GM19395 (cell line): Measurements from ENCODE around the gene SERPINB11.
"Not testable (repeated sequence)": the region's sequence is repeated elsewhere in the genome, so short reads cannot be mapped to it uniquely, and the experiment has no call there.

Source experiments
- ATAC-seq: cut with Tn5 transposase; IDR thresholded peaks from one replicate; pipeline ENCODE4 v1.9.1; 2021; ENCODE audit warnings: mild to moderate bottlenecking, moderate library complexity; ENCODE audit not compliant: unreplicated experiment

SERPINB11 gene

DNA sequence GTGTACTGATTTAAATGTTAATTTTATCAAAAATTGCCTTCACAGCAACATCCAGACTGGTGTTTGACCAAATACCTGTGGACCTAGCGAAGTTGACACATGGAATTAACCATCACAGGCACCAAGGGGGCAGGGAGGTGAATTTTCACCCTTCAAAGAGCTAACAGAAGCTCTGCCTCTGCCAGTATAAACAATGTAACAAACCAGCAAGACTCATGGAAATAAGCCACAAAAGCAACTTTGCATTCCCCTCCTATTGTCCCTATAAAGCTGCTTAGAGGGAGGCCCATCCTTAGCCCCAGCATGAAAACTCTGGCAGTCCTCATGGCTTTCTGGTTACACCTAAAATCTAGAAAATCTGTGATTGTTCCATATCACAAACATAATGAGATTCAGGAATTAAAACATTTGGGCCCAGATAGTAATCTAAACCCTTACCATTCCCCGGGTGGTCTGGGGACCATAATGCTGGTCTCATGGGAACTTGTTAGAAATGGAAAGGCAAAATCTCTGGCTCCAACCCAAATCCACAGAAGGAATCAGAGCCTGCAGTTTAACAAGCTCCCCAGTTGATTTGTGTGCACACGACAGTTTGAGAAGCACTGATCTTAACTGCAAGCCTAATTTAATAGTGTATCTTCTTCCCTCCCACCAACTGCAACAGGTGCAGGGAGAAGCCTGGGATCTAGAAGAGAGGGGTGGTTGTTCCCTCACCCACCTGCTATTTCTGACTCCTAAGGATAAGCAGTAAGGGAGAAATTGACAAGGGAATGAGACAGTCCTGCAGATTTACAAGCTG is 23.1 kb downstream of the SERPINB11 start:
- no peak for ATAC-seq

GRCh38 chr18:63730773-63731172 is 28.0 kb downstream of the SERPINB11 start:
- no peak for ATAC-seq

DNA sequence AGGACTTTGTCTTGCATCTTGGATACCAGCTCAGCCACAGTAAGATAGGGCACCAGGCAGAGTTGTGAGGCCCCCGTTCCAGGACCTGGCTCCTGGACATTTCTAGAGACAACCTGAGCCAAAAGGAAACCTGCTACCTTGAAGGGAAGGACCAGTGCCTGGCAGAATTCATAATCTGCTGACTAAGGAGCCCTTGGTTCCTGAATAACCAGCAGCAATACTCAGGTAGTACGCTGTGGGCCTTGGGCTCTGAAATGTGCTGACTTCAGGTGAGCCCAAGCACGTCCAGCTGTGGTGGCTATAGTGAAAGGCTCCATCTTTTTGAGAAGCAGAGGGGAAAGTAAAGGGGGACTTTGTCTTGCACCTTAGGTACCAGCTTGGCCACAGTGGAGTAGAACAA is 28.5 kb downstream of the SERPINB11 start:
- no peak for ATAC-seq

- no peak for ATAC-seq
Measured at GRCh38 chr18:63736876-63737275, 34.1 kb downstream of the SERPINB11 start.

- ATAC-seq, result no peak
Measured at GRCh38 chr18:63741769-63742168, 39.0 kb downstream of the SERPINB11 start.

- ATAC-seq, result no peak
Measured at GRCh38 chr18:63747006-63747405, 44.2 kb downstream of the SERPINB11 start.

DNA sequence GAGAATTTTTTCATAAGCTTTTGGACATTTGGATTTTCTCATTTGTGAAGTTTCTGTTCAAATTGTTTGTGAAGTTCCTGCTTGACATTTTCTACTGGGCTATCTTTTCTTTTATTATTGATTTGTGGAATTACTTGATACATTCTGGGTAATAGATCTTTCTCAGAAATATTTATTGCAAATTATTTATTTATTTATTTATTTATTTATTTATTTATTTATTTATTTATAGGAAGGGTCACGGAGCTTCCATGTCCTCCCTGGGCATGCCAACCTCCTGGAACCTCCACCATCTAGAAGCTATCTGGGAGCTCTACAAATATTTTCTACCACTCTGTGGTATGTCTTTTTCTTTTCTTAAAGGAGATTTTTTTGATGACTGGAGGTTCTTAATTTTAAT is 46.7 kb downstream of the SERPINB11 start:
- ATAC-seq, result no peak

DNA sequence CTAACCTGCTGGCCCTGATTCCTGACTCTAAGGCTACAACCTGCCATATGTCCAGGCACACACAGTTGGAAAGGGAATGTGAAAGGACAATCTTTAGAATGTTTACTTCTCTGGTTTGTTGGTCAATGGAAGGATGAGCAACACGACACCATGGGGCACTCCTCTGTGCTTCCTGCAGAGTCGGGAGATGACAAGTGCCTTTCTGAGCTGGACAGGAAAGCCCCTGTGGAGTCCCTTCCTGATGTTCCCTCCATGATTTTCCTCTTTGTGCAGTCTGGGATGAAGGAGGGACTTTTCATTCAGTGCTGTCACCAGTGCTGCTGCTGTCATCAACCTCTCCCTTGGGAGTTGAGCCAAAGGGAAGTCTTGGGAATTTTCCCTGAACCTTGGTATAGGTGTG is 49.9 kb downstream of the SERPINB11 start:
- no peak for ATAC-seq

DNA sequence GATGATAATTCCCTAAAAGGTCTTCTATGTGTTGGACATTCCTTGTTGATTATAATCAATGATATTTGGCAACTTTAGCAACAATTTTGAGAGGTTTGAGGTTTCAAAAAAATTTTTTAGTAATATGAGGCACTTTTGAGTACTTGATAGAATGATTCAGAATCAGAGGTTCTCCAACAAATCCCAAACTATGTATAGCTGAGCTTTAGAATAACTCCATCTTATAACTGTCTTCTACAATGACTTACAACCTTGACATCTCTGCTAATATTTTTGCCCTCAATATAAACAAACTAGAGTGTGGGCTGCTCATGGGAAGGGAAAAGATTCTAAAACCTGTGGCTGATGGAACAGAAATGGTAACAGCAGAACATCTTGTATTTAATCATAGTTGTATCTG is 50.9 kb downstream of the SERPINB11 start:
- ATAC-seq, result no peak

DNA sequence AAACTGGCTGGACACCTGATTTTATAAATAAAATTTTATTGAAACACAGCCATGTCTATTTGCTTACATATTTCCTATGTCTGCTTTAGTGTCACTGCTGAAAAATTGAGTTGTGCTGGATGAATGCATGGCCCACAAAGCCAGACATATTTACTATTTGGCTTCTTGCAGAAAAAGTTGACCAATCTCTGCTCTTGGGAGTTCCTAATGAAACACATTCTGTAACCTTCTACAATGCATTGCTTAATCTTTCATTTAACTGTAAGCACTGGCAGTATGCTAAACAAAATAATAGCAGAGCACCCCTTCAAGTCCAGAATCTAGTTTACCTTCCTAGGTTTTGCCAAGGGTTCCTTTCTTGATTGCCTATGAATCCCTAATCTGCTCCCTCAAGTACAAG is 54.8 kb downstream of the SERPINB11 start:
- ATAC-seq, result no peak

- ATAC-seq, result no peak
Measured at GRCh38 chr18:63758615-63759240, 56.0 kb downstream of the SERPINB11 start.

DNA sequence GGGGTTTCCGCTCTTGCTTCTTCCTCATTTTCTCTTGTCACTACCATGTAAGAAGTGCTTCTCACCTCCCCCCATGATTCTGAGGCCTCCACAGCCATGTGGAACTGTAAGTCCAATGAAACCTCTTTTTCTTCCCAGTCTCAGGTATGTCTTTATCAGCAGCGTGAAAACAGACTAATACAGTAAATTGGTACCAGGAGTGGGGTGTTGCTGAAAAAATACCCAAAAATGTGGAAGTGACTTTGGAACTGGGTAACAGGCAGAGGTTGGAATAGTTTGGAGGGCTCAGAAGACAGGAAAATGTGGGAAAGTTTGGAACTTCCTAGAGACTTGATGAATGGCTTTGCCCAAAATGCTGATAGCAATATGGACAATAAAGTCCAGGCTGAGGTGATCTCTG is 57.0 kb downstream of the SERPINB11 start:
- ATAC-seq, result not testable (repeated sequence)

GRCh38 chr18:63762518-63762917 is 59.8 kb downstream of the SERPINB11 start:
- ATAC-seq, result no peak

GRCh38 chr18:63763831-63764600 is 61.3 kb downstream of the SERPINB11 start:
- no peak for ATAC-seq

- ATAC-seq, result no peak
Measured at GRCh38 chr18:63765837-63766236, 63.1 kb downstream of the SERPINB11 start.
